Keratinocyte (primary cell): ENCODE measurements around the gene RASA1. TPM values are rescaled to one million over a fixed set of nuclear protein-coding genes. Genes with fewer than 3 reads are reported as not detected.
A peak's percentile ranks its signal among the peaks of the same experiment; 100 is the strongest.
"Not testable (repeated sequence)": the region's sequence is repeated elsewhere in the genome, so short reads cannot be mapped to it uniquely, and the experiment has no call there.

Experiments
- DNase-seq: peaks from one replicate; pipeline ENCODE4 v3.0.0-alpha.2; 2011; ENCODE audit warnings: low read depth, missing footprints, low spot score
- FAIRE-seq: peaks from 2 replicates; lab custom pipeline; 2011; peaks lifted over from hg19 to GRCh38; lab: Jason Lieb, UNC
- H2AFZ ChIP-seq: 2 replicates; pipeline ENCODE4 v1.6.0; 2012; ENCODE audit warnings: low read length, control low read depth, inconsistent platforms; ENCODE audit not compliant: control insufficient read depth
- H3K27ac ChIP-seq: 2 replicates; pipeline ENCODE4 v1.5.1; 2011; ENCODE audit warnings: low read length; ENCODE audit not compliant: control insufficient read depth, insufficient read depth
- H3K27me3 ChIP-seq: 3 replicates; pipeline ENCODE4 v1.6.0; 2011; ENCODE audit warnings: low read length; ENCODE audit not compliant: control insufficient read depth, insufficient read depth; ENCODE audit errors: extremely low read depth
- H3K36me3 ChIP-seq, 2 experiments: 2 replicates in 1 of 2; 3 replicates in 1 of 2; pipeline ENCODE4 v1.5.1; 2011; ENCODE audit warnings: low read length in 2 of 2, mild to moderate bottlenecking in 1 of 2; ENCODE audit not compliant: control insufficient read depth in 2 of 2, insufficient read depth in 2 of 2; ENCODE audit errors: extremely low read depth in 1 of 2
- H3K4me1 ChIP-seq: 3 replicates; pipeline ENCODE4 v1.5.1; 2011; ENCODE audit warnings: low read length; ENCODE audit not compliant: control insufficient read depth, insufficient read depth; ENCODE audit errors: extremely low read depth
- H3K4me2 ChIP-seq: 3 replicates; pipeline ENCODE4 v1.6.0; 2011; ENCODE audit warnings: low read depth, low read length; ENCODE audit not compliant: control insufficient read depth, insufficient read depth; ENCODE audit errors: extremely low read depth
- H3K4me3 ChIP-seq, 3 experiments: fragments of 200-600 bp in 1 of 3; sonication (generic) in 1 of 3; 2 replicates in 2 of 3; 3 replicates in 1 of 3; pipeline ENCODE4 v1.5.1; 2011 to 2016; ENCODE audit warnings: low read length in 3 of 3, mild to moderate bottlenecking in 3 of 3, control low read depth in 2 of 3, inconsistent platforms in 1 of 3, low read depth in 1 of 3, mixed read lengths in 1 of 3, mixed run types in 1 of 3, moderate library complexity in 1 of 3; ENCODE audit not compliant: control insufficient read depth in 2 of 3, insufficient read depth in 2 of 3; ENCODE audit errors: extremely low read depth in 1 of 3
- H3K79me2 ChIP-seq: 2 replicates; pipeline ENCODE4 v1.6.0; 2012; ENCODE audit warnings: low read length; ENCODE audit not compliant: control insufficient read depth, insufficient read depth
- H3K9ac ChIP-seq: 3 replicates; pipeline ENCODE4 v1.6.0; 2011; ENCODE audit warnings: low read length; ENCODE audit not compliant: control insufficient read depth, insufficient read depth; ENCODE audit errors: extremely low read depth
- H3K9me1 ChIP-seq: 3 replicates; pipeline ENCODE4 v1.6.0; 2011; ENCODE audit warnings: low read length; ENCODE audit not compliant: control insufficient read depth, insufficient read depth; ENCODE audit errors: extremely low read depth
- H3K9me3 ChIP-seq: 2 replicates; pipeline ENCODE4 v1.5.1; 2012; ENCODE audit warnings: low read depth, low read length; ENCODE audit not compliant: control insufficient read depth
- H4K20me1 ChIP-seq: 3 replicates; pipeline ENCODE4 v1.6.0; 2011; ENCODE audit warnings: low read length; ENCODE audit not compliant: control insufficient read depth, insufficient read depth; ENCODE audit errors: extremely low read depth
- CTCF ChIP-seq, 3 experiments: IDR thresholded peaks in 1 of 3; conservative IDR thresholded peaks in 1 of 3; optimal IDR thresholded peaks in 1 of 3; 2 replicates in 2 of 3; 3 replicates in 1 of 3; pipeline versions ENCODE3 to v1.5.1; 2011; ENCODE audit warnings: low read length in 3 of 3, mild to moderate bottlenecking in 3 of 3, moderate library complexity in 2 of 3, control low read depth in 1 of 3, inconsistent platforms in 1 of 3; ENCODE audit not compliant: insufficient read depth in 2 of 3; ENCODE audit errors: extremely low read depth in 1 of 3
- EZH2 ChIP-seq: IDR thresholded peaks from one replicate; pipeline ENCODE4 v1.6.1; 2012; ENCODE audit warnings: inconsistent platforms, mild to moderate bottlenecking, low read length, moderate library complexity
- dilution Hi-C: fragments of 300-500 bp; cut with MboI; formaldehyde crosslinking; loops from one replicate; pipeline ENCODE4 v1.7.0; 2020; ENCODE audit warnings: low sequenced_read_pairs; ENCODE audit not compliant: extremely low pct_ligation_motif_present
- polyA plus RNA-seq, 5 experiments: library from polyadenylated mRNA; depleted of rRNA in 3 of 5; stranded (reverse) in 3 of 5; stranded (forward) in 1 of 5; unstranded in 1 of 5; fragments of >200 nt; gene quantifications; 1 replicate in 1 of 5; 2 replicates in 3 of 5; 3 replicates in 1 of 5; pipeline versions ENCODE4 v1.2.1 to v1.2.3, GENCODE V29; 2011 to 2012; ENCODE audit warnings: missing spikeins in 2 of 5, low read depth in 1 of 5, low replicate concordance in 1 of 5

Gene RASA1
- polyA plus RNA-seq, 1 donor (not counting 4 experiments of a cell fraction or from before 2014, with no cell fraction given) = 57.9 TPM

GRCh38 chr5:87268970-87269377, 1.3 kb downstream of the RASA1 start:
- no peaks in the 10 kb centered on the region for H3K9me1 ChIP-seq
- H2AFZ ChIP-seq = no peak overlapping the region
- dilution Hi-C loops = no loop called here
- TF ChIP-seq EZH2 (no peak), CTCF (optimal IDR thresholded peaks at IDR 0.05 in 1 of 3, IDR thresholded peaks at IDR 0.05 in 1 of 3, conservative IDR thresholded peaks at IDR 0.05 in 1 of 3; ENCODE audit: extremely low read depth in 1 of 3, insufficient read depth in 2 of 3, low read length in 3 of 3) (no peak)
- FAIRE-seq = no peak
- no peaks in the 10 kb centered on the region for H3K9me3 ChIP-seq
- H4K20me1 ChIP-seq = no peaks in the 10 kb centered on the region
- H3K27me3 ChIP-seq = no peaks in the 10 kb centered on the region
- peaks cover 1 to 4% of the 10 kb centered on the region in 2 experiments for H3K36me3 ChIP-seq
- DNase-seq = no peak
- peak overlapping the region; percentile 81 for H3K27ac ChIP-seq
- peaks cover 60% of the 10 kb centered on the region for H3K79me2 ChIP-seq
- H3K4me2 ChIP-seq = peak overlapping the region; percentile 63
- H3K9ac ChIP-seq = peak overlapping the region; percentile 89
- H3K4me3 ChIP-seq = peak overlapping the region; percentile 88 to 97 (median 97)
- peaks cover 7% of the 10 kb centered on the region for H3K4me1 ChIP-seq

- dilution Hi-C loops = not testable (repeated sequence)
Observed at GRCh38 chr5:87270888-87271287, 3.2 kb downstream of the RASA1 start.

GRCh38 chr5:87276655-87277054, 9.0 kb downstream of the RASA1 start:
- Histone ChIP-seq H3K9ac (no peak overlapping the region), H3K4me2 (no peak overlapping the region), H3K79me2 (peaks cover 98% of the 10 kb centered on the region), H3K27me3 (no peaks in the 10 kb centered on the region), H3K9me3 (no peaks in the 10 kb centered on the region), H4K20me1 (peaks cover 2% of the 10 kb centered on the region), H3K36me3 (peaks cover 3 to 4% of the 10 kb centered on the region in 2 experiments), H3K4me3 (no peak overlapping the region), H3K4me1 (peaks cover 8% of the 10 kb centered on the region), H3K9me1 (peaks cover 3% of the 10 kb centered on the region), H3K27ac (no peak overlapping the region), H2AFZ (no peak overlapping the region)
- dilution Hi-C loops = no loop called here
- no peak for TF ChIP-seq EZH2
- no peak for FAIRE-seq
- DNase-seq = no peak

More at GRCh38 chr5:87270888-87271287, 3.2 kb downstream of the RASA1 start:
- not testable (repeated sequence) for FAIRE-seq, H4K20me1 ChIP-seq, H3K4me3 ChIP-seq, H3K9me3 ChIP-seq, H3K27me3 ChIP-seq, H3K27ac ChIP-seq, H3K9ac ChIP-seq, H3K4me2 ChIP-seq, DNase-seq, H3K36me3 ChIP-seq, H2AFZ ChIP-seq, H3K9me1 ChIP-seq, H3K4me1 ChIP-seq
- H3K79me2 ChIP-seq = peaks cover 80% of the 10 kb centered on the region
